HG03565 (cell line): ENCODE data around the gene OR51E1.

Experiments used
- ATAC-seq: cut with Tn5 transposase; IDR thresholded peaks from one replicate; pipeline ENCODE4 v1.9.1; 2021; ENCODE audit warnings: mild to moderate bottlenecking, moderate library complexity; ENCODE audit not compliant: unreplicated experiment

The OR51E1 gene

GRCh38 chr11:4643682-4644081 is at the start of gene OR51E1:
OR51E1 (plus strand) TSS chr11:4643982; CDS start chr11:4652527, 8,545 bp downstream.
- no peak for ATAC-seq

GRCh38 chr11:4605057-4605456 is 38.7 kb upstream of the OR51E1 start:
- no peak for ATAC-seq

DNA sequence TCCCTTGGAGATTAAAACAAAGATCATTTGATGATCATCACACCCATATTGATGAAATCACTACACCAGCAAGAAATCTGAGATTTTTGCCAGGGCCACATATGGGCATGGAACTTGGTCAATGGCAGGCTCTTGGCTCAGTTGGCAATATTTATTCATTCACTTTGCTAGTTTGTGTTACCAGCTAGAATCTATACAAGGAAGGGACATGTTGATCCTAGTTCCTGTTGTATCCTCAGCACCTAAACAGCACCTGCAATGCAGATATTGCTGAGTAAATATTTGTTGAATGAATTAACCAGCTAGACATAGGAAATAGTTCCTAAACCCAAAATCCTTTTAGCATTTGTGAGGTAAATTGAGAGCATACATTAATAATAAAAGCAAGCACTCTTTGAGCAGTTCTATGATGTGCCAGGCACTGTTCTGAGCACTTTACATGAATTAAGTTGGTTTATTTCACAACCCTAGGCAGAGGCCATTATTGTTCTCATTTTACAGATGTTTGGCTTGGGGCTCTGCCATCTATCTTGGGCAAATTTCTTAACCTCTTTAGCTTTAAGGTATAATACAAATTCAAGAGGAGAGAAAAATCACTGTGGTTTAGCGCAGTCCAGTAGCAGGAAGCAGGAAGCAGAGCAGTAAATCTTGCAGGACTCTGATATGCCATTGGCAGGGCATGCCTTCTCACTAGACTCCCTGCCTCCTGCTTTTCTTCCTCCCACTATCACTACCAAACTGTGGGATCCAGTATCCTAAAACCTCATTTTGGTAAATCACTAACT is 37.4 kb upstream of the OR51E1 start:
- ATAC-seq: no peak

DNA sequence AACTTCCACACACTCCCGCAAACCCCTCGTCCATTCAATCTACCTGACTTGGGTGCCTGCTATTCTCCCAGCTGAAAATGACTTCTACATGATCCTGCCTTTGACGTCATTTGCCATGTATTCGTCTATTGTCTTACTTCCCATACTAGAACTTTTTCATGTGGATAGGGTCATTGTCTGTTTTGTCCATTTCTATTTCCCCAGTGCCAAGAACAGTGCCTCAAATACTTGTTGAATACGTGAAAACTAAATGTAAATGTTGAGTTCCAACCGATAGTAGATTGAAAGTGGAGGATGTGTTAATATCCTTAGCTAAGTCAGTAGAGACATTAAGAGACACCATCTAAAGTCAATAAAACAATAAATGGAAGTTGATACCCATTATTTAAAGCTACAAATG is 36.7 kb upstream of the OR51E1 start:
- no peak for ATAC-seq

- peak; percentile 99 for ATAC-seq
These were observed 35.8 kb upstream of the OR51E1 start, which contains the start of gene TRIM68 for GRCh38 chr11:4607781-4608666. TRIM68 (minus strand) TSS chr11:4608231; CDS start chr11:4605504, 2,727 bp downstream.

DNA sequence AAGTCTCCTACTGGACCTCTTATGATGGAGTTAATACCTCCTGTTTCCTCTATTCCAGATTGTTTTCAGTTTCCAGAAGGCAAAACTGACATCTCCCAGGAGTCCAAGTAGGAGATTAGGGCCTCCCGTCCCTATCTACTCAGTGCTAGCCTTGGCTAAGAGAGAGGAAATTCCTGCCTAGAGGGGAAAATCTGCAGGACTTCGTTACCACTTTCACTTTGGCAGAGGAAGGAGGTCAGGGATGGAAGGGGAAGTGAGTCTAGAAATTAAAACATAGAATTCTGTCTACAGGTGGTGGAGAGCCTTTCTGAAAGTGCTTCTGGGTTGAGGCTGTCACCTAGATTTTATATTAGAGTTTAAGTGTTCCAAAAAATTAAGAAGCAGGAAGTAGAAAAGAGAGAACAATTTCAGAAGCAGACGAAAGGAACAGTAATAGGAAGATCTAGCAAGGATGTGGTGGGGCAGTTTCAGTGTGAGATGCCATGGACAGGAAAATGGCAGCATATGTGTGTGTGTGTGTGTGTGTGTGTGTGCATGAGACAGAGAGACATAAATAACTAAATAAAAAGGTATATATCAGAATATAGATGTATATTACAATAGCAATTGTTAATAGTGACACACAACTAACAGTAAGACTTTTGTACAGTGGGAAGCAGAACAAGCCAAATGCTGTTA is 33.4 kb upstream of the OR51E1 start:
- ATAC-seq: no peak

GRCh38 chr11:4611986-4612385 is 31.8 kb upstream of the OR51E1 start:
- no peak for ATAC-seq

DNA sequence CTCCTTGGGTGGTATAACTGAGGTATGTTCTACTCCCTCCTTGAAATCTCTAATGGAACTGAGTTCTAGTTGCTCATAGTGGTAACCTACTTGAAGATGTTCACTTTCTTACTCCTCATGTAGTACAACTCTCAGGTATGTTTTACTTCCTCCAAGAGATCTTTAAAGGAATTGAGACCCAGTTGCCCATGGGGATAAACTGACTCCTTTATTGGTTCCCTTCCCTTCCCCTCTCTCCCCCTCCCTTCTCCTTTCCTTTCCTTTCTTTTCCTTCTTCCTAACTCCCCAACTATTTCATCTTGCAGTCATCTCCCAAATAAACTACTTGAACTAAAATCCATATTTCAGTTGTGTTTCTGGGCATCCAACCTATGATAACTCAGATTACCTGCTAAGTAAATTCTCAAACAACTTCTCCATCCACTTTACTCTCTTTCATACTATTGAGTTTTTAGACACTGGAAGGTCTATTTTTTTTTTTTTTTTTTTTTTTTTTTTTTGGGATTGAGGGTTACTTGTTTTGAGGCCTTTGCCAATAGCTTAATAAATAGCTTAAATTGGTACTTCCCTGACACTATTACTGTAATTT is 27.8 kb upstream of the OR51E1 start:
- no peak for ATAC-seq

GRCh38 chr11:4619514-4619913 is 24.3 kb upstream of the OR51E1 start:
- ATAC-seq: no peak

GRCh38 chr11:4626207-4627099 is 17.3 kb upstream of the OR51E1 start:
- no peak for ATAC-seq

DNA sequence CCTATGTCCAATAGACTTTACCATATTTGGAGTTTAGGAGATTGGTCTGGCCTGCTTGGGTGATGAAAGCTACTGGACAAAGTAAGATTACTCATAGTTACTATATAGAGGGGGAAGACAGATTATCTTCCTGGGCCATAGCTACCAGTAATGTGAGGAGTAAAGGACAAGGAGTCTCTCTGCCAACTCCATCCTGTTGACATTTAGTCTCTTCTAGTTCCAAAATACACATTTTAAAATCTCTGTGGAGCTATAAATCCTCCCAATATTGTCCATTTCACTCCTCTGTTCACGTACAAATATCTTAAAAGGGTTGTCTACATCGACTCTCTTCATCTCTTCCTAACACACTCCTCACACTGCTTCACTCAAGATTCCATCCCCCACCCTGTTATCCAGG is 7.6 kb upstream of the OR51E1 start:
- no peak for ATAC-seq

GRCh38 chr11:4636962-4637661 is 6.7 kb upstream of the OR51E1 start, which contains the start of gene OR51D1:
OR51D1 (plus strand) TSS chr11:4637477; CDS start chr11:4639791, 2,314 bp downstream.
- ATAC-seq: peak; percentile 95

- no peak for ATAC-seq
These were observed 6.1 kb upstream of the OR51E1 start for GRCh38 chr11:4637662-4638047.

- ATAC-seq: no peak
These were observed 3.9 kb upstream of the OR51E1 start for GRCh38 chr11:4639931-4640330.

- no peak for ATAC-seq
These were observed 2.3 kb upstream of the OR51E1 start for GRCh38 chr11:4641501-4641900.

DNA sequence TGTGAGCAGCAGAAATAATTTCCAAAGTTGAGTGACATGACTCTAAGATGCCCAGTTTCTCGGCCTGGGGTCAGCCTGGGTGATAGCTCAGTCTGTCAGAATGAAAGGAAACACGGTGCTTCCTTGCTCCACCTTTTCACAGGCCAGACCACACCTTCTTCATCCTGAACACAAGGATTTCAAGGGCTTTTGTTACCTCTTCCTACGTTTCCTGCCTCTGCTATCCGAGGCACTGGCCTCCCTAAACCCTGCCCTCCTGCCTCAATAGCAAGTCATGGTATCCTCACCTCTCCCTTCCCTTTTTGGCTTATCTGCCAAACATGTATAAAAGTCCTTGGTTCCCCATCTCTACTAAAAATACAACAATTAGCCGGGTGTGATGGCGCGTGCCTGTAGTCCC is 1.7 kb upstream of the OR51E1 start:
- ATAC-seq: no peak

- no peak for ATAC-seq
These were observed 706 bp upstream of the OR51E1 start for GRCh38 chr11:4643076-4643475.

GRCh38 chr11:4644233-4644632 is 451 bp downstream of the OR51E1 start:
- no peak for ATAC-seq

DNA sequence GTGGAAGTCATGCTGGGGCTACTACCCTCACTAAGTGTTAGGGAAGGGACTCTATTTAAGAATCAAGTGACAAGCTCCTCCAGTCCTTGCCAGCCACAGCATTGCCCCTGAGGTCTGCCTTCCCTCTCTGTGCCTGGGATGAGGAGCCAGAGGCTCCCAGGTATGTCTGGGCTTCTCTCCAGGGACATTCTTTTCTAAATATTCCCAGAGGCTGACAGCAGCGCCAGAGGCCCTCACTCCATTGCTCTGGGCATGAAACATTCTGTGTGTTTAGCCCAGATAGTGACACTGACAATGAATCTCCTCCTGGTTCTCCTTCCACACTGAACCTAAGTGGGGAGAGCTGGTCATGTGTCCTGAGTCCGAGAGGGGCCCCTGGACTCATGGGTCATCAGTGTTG is 2.2 kb downstream of the OR51E1 start:
- ATAC-seq: no peak
